HepG2 (cell line): ENCODE results near the gene CD7. TPM values are rescaled to one million over a fixed set of nuclear protein-coding genes. Genes with fewer than 3 reads are reported as not detected.

ENCODE experiments used
- ATAC-seq: fragments of 200-7000 bp; cut with Tn5 transposase; 3 replicates; pipeline ENCODE4 v1.9.1; 2020; ENCODE audit warnings: mild to moderate bottlenecking, moderate library complexity
- BruUV-seq: library from RNA; stranded (reverse); fragments of 400-500 nt; replicated peaks from 2 replicates; lab custom pipeline; 2021; lab: Mats Ljungman, UMichigan
- CTCF ChIA-PET: fragments of 300-600 bp; formaldehyde crosslinking; extraction: SDS; loops from one replicate; lab custom pipeline; 2021; ENCODE audit warnings: low total read pairs, inconsistent platforms, low intra/inter-chr PET ratio; lab: Yijun Ruan, JAX
- POLR2A ChIA-PET: fragments of 350-600 bp; sonication (Branson Sonifier 250); formaldehyde crosslinking; loops from one replicate; lab custom pipeline; 2020; ENCODE audit warnings: antibody characterized with exemption, inconsistent platforms; lab: Yijun Ruan, JAX
- DNase-seq: peaks from one replicate; pipeline ENCODE4 v3.0.0-alpha.2; 2015; ENCODE audit warnings: low spot score
- FAIRE-seq: peaks from 3 replicates; lab custom pipeline; 2011; peaks lifted over from hg19 to GRCh38; lab: Jason Lieb, UNC
- H2AFZ ChIP-seq: one replicate; pipeline ENCODE4 v1.6.1; 2011; ENCODE audit warnings: low read length, inconsistent platforms
- H3K27ac ChIP-seq: fragments of 300-600 bp; 3 replicates; pipeline ENCODE4 v1.8.0; 2011; ENCODE audit warnings: mixed run types, mild to moderate bottlenecking, mixed read lengths, low read length, inconsistent platforms; ENCODE audit not compliant: insufficient read depth; ENCODE audit errors: extremely low read length
- H3K27me3 ChIP-seq, 2 experiments: fragments of 200-600 bp in 1 of 2; 2 replicates in 1 of 2; 3 replicates in 1 of 2; pipeline versions ENCODE4 v1.6.0 to v1.8.0; 2011; ENCODE audit warnings: low read length in 2 of 2, mild to moderate bottlenecking in 2 of 2, moderate library complexity in 2 of 2, inconsistent platforms in 1 of 2; ENCODE audit not compliant: insufficient read depth in 2 of 2, control insufficient read depth in 1 of 2
- H3K36me3 ChIP-seq, 2 experiments: fragments of 200-600 bp in 1 of 2; replicated peaks in 1 of 2; 2 replicates in 1 of 2; 3 replicates in 1 of 2; pipeline versions ENCODE4 v1.5.1 to v1.8.0; 2011; ENCODE audit warnings: low read length in 2 of 2, inconsistent platforms in 1 of 2; ENCODE audit not compliant: insufficient read depth in 2 of 2, control insufficient read depth in 1 of 2
- H3K4me1 ChIP-seq: 2 replicates; pipeline ENCODE4 v1.5.1; 2012; ENCODE audit warnings: low read length, inconsistent platforms; ENCODE audit not compliant: insufficient read depth
- H3K4me2 ChIP-seq: 2 replicates; pipeline ENCODE4 v1.6.0; 2011; ENCODE audit warnings: low read depth, low read length, inconsistent platforms
- H3K4me3 ChIP-seq, 3 experiments: fragments of 200-600 bp in 1 of 3; sonication (generic), shearing (Covaris generic) in 1 of 3; replicated peaks in 1 of 3; 2 replicates each; pipeline ENCODE4 v1.5.1; 2011 to 2016; ENCODE audit warnings: low read length in 3 of 3, inconsistent platforms in 2 of 3, low read depth in 2 of 3, mild to moderate bottlenecking in 2 of 3, control low read depth in 1 of 3, mixed read lengths in 1 of 3; ENCODE audit not compliant: insufficient read depth in 1 of 3
- H3K79me2 ChIP-seq: one replicate; pipeline ENCODE4 v1.6.1; 2011; ENCODE audit warnings: low read length, inconsistent platforms; ENCODE audit not compliant: insufficient read depth
- H3K9ac ChIP-seq: 2 replicates; pipeline ENCODE4 v1.6.0; 2011; ENCODE audit warnings: mild to moderate bottlenecking, low read depth, low read length, inconsistent platforms; ENCODE audit not compliant: insufficient read depth
- H3K9me3 ChIP-seq: 2 replicates; pipeline ENCODE4 v1.5.1; 2012; ENCODE audit warnings: mild to moderate bottlenecking, low read length
- H4K20me1 ChIP-seq: 2 replicates; pipeline ENCODE4 v1.6.0; 2011; ENCODE audit warnings: inconsistent platforms, mild to moderate bottlenecking, low read length, moderate library complexity; ENCODE audit not compliant: insufficient read depth
- ATF3 ChIP-seq: sonication (generic); formaldehyde crosslinking; IDR thresholded peaks from 2 replicates; pipeline ENCODE4 v1.4.0; 2020; ENCODE audit warnings: missing genetic modification reagents
- FLYWCH1 ChIP-seq: sonication (generic); formaldehyde crosslinking; IDR thresholded peaks from 2 replicates; pipeline ENCODE4 v1.8.1; 2023; ENCODE audit warnings: mild to moderate bottlenecking, missing genetic modification reagents
- GMEB2 ChIP-seq: IDR thresholded peaks from 2 replicates; pipeline ENCODE4 v1.6.1; 2016; ENCODE audit warnings: missing biosample characterization, missing genetic modification reagents, low read depth
- GPN1 ChIP-seq: sonication (generic); formaldehyde crosslinking; IDR thresholded peaks from 2 replicates; pipeline ENCODE4 v1.5.1; 2020; ENCODE audit warnings: missing genetic modification reagents, borderline replicate concordance
- MED8 ChIP-seq: sonication (generic); formaldehyde crosslinking; IDR thresholded peaks from 2 replicates; pipeline ENCODE4 v1.8.1; 2023; ENCODE audit warnings: mild to moderate bottlenecking, missing genetic modification reagents; ENCODE audit not compliant: insufficient replicate concordance
- MTA1 ChIP-seq: sonication (generic); formaldehyde crosslinking; IDR thresholded peaks from 2 replicates; pipeline ENCODE4 v1.4.0; 2020; ENCODE audit warnings: missing genetic modification reagents, mild to moderate bottlenecking, borderline replicate concordance
- PBX2 ChIP-seq: IDR thresholded peaks from 2 replicates; pipeline ENCODE4 v1.6.1; 2016; ENCODE audit warnings: control low read depth
- PHB2 ChIP-seq: fragments of 450-650 bp; IDR thresholded peaks from 2 replicates; pipeline ENCODE4 v1.6.1; 2018; ENCODE audit not compliant: partially characterized antibody
- RFX1 ChIP-seq: fragments of 450-650 bp; IDR thresholded peaks from 2 replicates; pipeline ENCODE4 v1.6.1; 2017
- SP4 ChIP-seq: sonication (generic); formaldehyde crosslinking; IDR thresholded peaks from 2 replicates; pipeline ENCODE4 v1.8.1; 2023; ENCODE audit warnings: mild to moderate bottlenecking, missing genetic modification reagents
- ZFY ChIP-seq: sonication (generic); formaldehyde crosslinking; IDR thresholded peaks from 2 replicates; pipeline ENCODE4 v1.4.0; 2020; ENCODE audit warnings: missing genetic modification reagents
- ZNF101 ChIP-seq: sonication (generic); formaldehyde crosslinking; IDR thresholded peaks from 2 replicates; pipeline ENCODE4 v1.4.0; 2020; ENCODE audit warnings: mild to moderate bottlenecking, low read depth, missing genetic modification reagents, borderline replicate concordance
- ZNF225 ChIP-seq: sonication (generic); formaldehyde crosslinking; IDR thresholded peaks from 2 replicates; pipeline ENCODE4 v1.4.0; 2020; ENCODE audit warnings: mild to moderate bottlenecking, missing genetic modification reagents
- ZNF234 ChIP-seq: sonication (generic); formaldehyde crosslinking; conservative IDR thresholded peaks from 2 replicates; pipeline ENCODE4 v1.5.1; 2020; ENCODE audit warnings: mild to moderate bottlenecking, missing genetic modification reagents
- ZNF567 ChIP-seq: sonication (generic); formaldehyde crosslinking; IDR thresholded peaks from 2 replicates; pipeline ENCODE4 v1.8.1; 2023; ENCODE audit warnings: mild to moderate bottlenecking, missing genetic modification reagents, borderline replicate concordance
- ZNF839 ChIP-seq: sonication (generic); formaldehyde crosslinking; IDR thresholded peaks from 2 replicates; pipeline ENCODE4 v1.4.0; 2020; ENCODE audit warnings: missing genetic modification reagents, mild to moderate bottlenecking, borderline replicate concordance
- ZNF879 ChIP-seq: sonication (generic); formaldehyde crosslinking; IDR thresholded peaks from 2 replicates; pipeline ENCODE4 v1.8.1; 2023; ENCODE audit warnings: missing genetic modification reagents
- WGBS: methylation state at CpG from one replicate; pipeline ENCODE4 v1.1.6; 2017; ENCODE audit warnings: low lambda C conversion rate; 5-methylcytosine and 5-hydroxymethylcytosine counted together
- in situ Hi-C: cut with HindIII; loops from 2 replicates; pipeline ENCODE4 v1.10.0; 2017; ENCODE audit warnings: low pct_unique_long_range_greater_than_20kb; ENCODE audit not compliant: extremely low pct_ligation_motif_present
- intact Hi-C: fragments of 100-400 bp; cut with micrococcal nuclease; formaldehyde crosslinking; loops from one replicate; pipeline ENCODE4 v1.10.0; 2022; ENCODE audit not compliant: unreplicated experiment
- polyA plus RNA-seq, 8 experiments: library from polyadenylated mRNA; depleted of rRNA in 3 of 8; stranded (reverse) in 7 of 8; unstranded in 1 of 8; fragments of >200 nt; fragmentation: Illumina TruSeq in 4 of 8; extraction: Trizol in 4 of 8; gene quantifications; 2 replicates each; pipeline versions ENCODE4 v1.2.1 to v1.2.3, GENCODE V29; 2011 to 2016; ENCODE audit warnings: low read depth in 4 of 8, missing spikeins in 1 of 8, mixed read lengths in 1 of 8; ENCODE audit not compliant: insufficient read depth in 1 of 8
- total RNA-seq, 5 experiments: library from RNA; depleted of rRNA; stranded (reverse); fragments of >200 nt; fragmentation: Illumina TruSeq; extraction: Trizol; gene quantifications; 2 replicates each; pipeline ENCODE4 v1.2.3, GENCODE V29; 2016; ENCODE audit warnings: low read depth in 1 of 5

CD7 gene
- total and polyA plus RNA-seq, 2 of the 13 experiments (the other 11 are each of a cell fraction or from before 2014, with no cell fraction given), result 67.6 to 76.4 TPM

GRCh38 chr17:82309656-82310570 is 7.5 kb downstream of the CD7 start (continued):
- TF ChIP-seq GMEB2 (CRISPR knock-in tag) (no peak), MED8 (no peak), ZNF225 (0 out of 2 replicates have a peak, but pooled peaks have one; percentile 45), ZFY (CRISPR knock-in tag) (0 out of 2 replicates have a peak, but pooled peaks have one; percentile 18), ZNF101 (CRISPR knock-in tag) (no peak), PHB2 (no peak)

GRCh38 chr17:82305727-82306300 is 11.6 kb downstream of the CD7 start:
- Histone ChIP-seq H3K4me2 (peak overlapping the region; percentile 75; the same call in 1 of the 2 replicates), H3K79me2 (no peaks in the 10 kb centered on the region), H2AFZ (no peak overlapping the region), H3K9me3 (no peaks in the 10 kb centered on the region), H3K4me1 (peaks cover 73% of the 10 kb centered on the region), H3K27me3 (no peaks in the 10 kb centered on the region), H4K20me1 (no peaks in the 10 kb centered on the region), H3K36me3 (no peaks in the 10 kb centered on the region), H3K9ac (0 out of 2 replicates have a peak overlapping the region, but pooled peaks have one; percentile 30), H3K4me3 (no peak overlapping the region), H3K27ac (no peak overlapping the region)
- no TSS peak for BruUV-seq
- intact Hi-C loops, result no loop called here
- no peak for TF ChIP-seq RFX1
- no peak for TF ChIP-seq ZNF234
- peak; percentile 66; the same call in 1 of the 2 replicates for TF ChIP-seq ZNF879 (CRISPR knock-in tag)
- TF ChIP-seq GPN1, result no peak
- TF ChIP-seq ZNF567 (CRISPR knock-in tag), result no peak
- TF ChIP-seq SP4, result 0 out of 2 replicates have a peak, but pooled peaks have one; percentile 19
- TF ChIP-seq PBX2 (CRISPR knock-in tag), result no peak
- 0 out of 2 replicates have a peak, but pooled peaks have one; percentile 46 for TF ChIP-seq FLYWCH1 (CRISPR knock-in tag)
- TF ChIP-seq ATF3 (CRISPR knock-in tag), result no peak
- no peak for TF ChIP-seq MTA1 (CRISPR knock-in tag)
- no peak for TF ChIP-seq ZNF839
- in situ Hi-C loops, result no loop called here
- WGBS, result 77% methylated on average over 20 of the region's 20 CpGs
- ATAC-seq (no peak), FAIRE-seq (no peak), DNase-seq (no peak)
- ChIA-PET CTCF (no interaction called here), POLR2A (interaction anchor here (0.9 to 12.8 kb wide), 8 partner anchors 9 to 77 kb away, joined by 3 to 270 read pairs (median 49); partner anchors contain the start of genes CD7, SECTM1 and SLC16A3)
